Caki2 (cell line): ENCODE data around the gene ZDHHC14. TPM values are rescaled to one million over a fixed set of nuclear protein-coding genes. Genes with fewer than 3 reads are reported as not detected.
"Not testable (repeated sequence)": the region's sequence is repeated elsewhere in the genome, so short reads cannot be mapped to it uniquely, and the experiment has no call there.

Experiments
- DNase-seq: peaks from one replicate; pipeline ENCODE4 v3.0.0-alpha.2; 2015; ENCODE audit warnings: low read depth
- in situ Hi-C: cut with HindIII; loops from 2 replicates; pipeline ENCODE4 v1.10.0; 2016; ENCODE audit warnings: low sequenced_read_pairs, low pct_unique_long_range_greater_than_20kb, mixed read lengths
- total RNA-seq: library from RNA; depleted of rRNA; stranded (reverse); fragments of >200 nt; shearing (Covaris generic); gene quantifications from 2 replicates; pipeline ENCODE4 v1.2.3, GENCODE V29; 2014; ENCODE audit warnings: low replicate concordance

ZDHHC14 gene
- total RNA-seq, 1 experiment from 2014 or later, result 9.8 TPM

DNA sequence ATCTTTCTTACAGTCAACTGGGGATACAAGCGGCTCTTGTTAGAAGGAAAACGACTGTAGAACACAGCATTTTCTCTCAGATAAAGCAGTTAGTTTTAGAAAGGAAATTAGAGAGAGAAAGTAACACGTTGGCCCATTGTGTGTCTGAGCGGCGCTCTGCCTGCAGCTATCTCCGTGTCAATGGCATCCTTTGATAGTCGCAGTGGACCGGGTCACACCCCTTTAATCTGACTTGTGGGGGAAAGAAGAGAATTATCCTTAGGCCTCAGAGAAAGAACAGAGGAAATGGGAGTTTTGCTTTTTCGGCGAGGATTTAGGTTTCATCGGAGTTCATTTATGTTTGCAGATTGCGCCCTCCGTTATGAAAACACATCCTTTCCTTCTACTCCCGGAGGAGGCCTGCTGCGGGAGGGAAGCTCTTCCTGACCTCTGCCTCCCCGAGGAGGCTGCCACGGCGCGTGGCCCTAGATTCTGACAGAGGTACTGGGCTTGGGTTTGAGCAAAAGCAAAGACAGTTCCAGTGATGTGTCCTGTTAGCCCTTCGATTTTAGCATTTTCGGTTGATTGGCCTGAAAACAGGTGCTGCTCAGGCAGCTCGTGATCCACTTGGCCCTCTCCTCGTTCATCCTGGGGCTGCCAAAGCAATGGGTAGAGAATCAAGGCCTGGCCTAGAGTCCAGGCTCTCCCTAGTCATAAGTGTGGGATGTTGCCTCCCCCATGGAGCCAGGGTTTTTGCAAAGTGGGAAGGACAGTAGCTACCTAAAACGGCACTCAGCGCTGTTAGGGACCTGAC, 74.9 kb downstream of the ZDHHC14 start:
- in situ Hi-C loops, result no loop called here

GRCh38 chr6:157456524-157456829, 75.5 kb downstream of the ZDHHC14 start:
- in situ Hi-C loops, result no loop called here
- DNase-seq, result peak; percentile 42

More for the DNA sequence above, 74.9 kb downstream of the ZDHHC14 start:
- DNase-seq, result no peak

GRCh38 chr6:157457787-157458186, 76.8 kb downstream of the ZDHHC14 start:
- no peak for DNase-seq
- in situ Hi-C loops, result no loop called here

DNA sequence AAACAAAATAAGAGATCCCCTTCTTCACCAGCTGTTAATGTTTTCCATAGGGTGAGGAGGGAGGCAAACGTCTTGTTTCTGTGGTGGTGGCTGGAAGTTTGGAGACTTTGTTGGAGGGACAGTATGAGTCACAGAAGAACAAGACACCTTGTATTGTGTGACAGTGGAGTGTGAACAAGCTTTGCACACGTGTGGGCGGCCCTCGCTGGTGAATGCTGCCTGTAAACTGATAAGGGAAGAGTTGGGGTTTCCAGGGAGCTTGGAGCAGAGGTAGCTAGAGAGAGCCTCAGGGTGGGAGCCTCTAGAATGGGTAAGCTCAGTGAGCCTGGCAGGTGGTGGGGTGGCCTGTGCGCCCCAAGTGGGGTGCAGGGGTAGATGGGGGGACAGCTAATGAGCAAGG, 78.3 kb downstream of the ZDHHC14 start:
- in situ Hi-C loops, result no loop called here
- DNase-seq, result no peak

DNA sequence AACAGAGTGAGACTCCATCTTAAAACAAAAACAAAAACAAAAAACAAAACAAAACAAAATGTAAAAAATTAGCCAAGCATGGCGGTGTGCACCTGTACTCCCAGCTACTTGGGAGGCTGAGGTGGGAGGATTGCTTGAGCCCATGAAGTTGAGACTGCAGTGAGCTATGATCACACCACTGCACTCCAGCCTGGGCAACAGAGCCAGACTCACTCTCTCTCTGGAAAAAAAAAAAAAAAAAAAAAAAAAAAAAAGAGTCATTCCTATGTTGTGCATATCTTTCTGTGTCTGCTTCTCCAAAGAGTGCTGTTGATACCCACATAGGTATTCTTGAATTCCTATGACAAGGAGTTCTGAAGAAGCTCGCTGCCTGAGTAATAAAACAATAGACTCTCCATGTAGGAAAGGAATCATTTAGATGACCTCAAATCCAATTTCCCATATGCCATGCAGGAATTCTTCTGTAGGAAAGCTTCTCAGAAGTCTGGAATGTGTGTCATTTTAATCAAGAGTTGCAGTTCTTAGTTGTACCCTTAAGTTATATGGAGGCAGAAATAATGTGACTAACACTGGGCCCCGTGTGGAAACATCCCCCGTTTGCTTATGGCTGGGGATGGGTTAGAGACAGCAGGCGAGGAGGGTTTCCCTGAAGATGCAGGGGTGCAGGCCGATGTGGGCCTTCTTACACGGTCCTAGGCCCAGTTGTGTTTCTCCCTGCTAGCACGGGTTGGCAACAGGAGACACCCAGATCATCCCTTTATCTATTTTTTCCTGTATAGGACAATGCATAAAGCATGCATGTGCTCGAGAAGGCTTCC, 79.4 kb downstream of the ZDHHC14 start:
- DNase-seq, result no peak

GRCh38 chr6:157461000-157461915, 80.3 kb downstream of the ZDHHC14 start:
- in situ Hi-C loops, result no loop called here
- DNase-seq, result peak; percentile 46

More for the DNA sequence above, 79.4 kb downstream of the ZDHHC14 start:
- in situ Hi-C loops, result no loop called here

- no peak for DNase-seq
- in situ Hi-C loops, result no loop called here
Observed at GRCh38 chr6:157462956-157463742, 82.2 kb downstream of the ZDHHC14 start.

- DNase-seq, in situ Hi-C loops: not testable (repeated sequence)
Observed at GRCh38 chr6:157463743-157464135, 82.7 kb downstream of the ZDHHC14 start.

GRCh38 chr6:157464653-157465535, 83.9 kb downstream of the ZDHHC14 start:
- DNase-seq, result no peak
- in situ Hi-C loops, result no loop called here

DNA sequence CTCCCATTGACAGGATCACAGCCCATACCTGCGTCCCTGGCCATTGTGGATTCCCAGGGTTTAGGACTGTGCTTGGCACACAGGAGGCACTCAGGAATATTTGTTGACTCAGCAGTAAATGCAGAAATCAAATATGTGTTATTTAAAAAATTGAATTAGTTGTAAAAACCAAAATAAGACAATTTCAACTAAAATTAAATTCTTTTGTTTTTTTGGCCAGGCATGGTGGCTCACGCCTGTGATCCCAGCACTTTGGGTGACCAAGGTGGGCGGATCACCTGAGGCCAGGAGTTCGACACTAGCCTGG, 85.3 kb downstream of the ZDHHC14 start:
- no peak for DNase-seq
- in situ Hi-C loops, result no loop called here

DNA sequence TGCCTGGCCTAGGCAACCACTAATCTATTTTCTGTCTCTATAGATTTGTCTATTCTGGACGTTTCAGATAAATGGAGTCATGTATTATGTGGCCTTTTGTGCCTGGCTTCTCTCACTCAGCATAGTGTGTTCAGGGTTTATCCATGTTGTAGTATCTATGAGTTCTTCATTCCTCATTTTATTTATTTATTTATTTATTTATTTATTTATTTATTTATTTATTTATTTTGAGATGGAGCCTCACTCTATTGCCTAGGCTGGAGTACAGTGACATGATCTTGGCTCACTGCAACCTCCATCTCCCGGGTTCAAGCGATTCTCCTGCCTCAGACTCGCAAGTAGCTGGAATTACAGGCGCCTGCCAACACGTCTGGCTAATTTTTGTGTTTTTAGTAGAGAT, 86.3 kb downstream of the ZDHHC14 start:
- in situ Hi-C loops, DNase-seq: not testable (repeated sequence)

GRCh38 chr6:157468054-157468453, 87.1 kb downstream of the ZDHHC14 start:
- no peak for DNase-seq
- in situ Hi-C loops, result no loop called here

DNA sequence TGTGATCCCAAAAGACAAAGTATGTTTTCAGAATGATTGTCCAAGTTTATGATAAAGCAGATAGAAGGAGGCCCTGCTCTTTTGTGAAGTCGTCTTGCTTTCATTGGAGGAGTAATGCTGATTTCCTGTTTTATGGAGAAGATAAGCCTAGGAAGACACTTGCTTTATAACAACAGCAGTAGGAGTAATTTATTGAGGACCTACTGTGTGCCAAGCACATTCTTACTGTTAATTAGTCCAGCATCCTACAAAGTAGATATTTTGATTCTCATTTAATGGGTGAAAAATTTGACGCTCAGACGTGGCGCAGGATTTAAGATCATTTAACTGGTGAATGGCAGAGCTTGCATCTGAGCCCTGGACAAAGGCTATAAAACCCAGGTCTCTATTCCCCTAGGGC, 87.6 kb downstream of the ZDHHC14 start:
- DNase-seq, result no peak
- in situ Hi-C loops, result no loop called here

DNA sequence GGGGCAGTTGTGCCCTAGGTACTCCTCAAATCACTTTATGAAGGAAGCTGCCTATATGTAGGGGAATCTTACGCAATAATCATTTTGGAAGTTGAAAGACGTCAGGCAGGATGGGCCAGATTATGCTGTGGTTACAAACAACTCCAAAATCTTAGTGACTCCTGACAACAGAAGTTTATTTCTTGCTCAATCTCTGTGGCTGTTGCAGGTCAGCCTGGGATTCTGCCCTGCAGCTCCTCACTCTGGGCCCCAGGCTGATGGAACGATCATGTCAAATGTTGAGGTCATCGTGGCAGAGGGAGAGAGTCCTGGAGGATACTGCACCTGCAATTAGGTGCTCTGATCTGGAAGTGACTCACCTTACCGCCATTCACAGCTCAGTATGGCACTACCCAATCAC, 88.4 kb downstream of the ZDHHC14 start:
- in situ Hi-C loops, result no loop called here

GRCh38 chr6:157471077-157471686, 90.2 kb downstream of the ZDHHC14 start:
- in situ Hi-C loops, result no loop called here
- no peak for DNase-seq

More for the DNA sequence above, 88.4 kb downstream of the ZDHHC14 start:
- DNase-seq, result no peak

DNA sequence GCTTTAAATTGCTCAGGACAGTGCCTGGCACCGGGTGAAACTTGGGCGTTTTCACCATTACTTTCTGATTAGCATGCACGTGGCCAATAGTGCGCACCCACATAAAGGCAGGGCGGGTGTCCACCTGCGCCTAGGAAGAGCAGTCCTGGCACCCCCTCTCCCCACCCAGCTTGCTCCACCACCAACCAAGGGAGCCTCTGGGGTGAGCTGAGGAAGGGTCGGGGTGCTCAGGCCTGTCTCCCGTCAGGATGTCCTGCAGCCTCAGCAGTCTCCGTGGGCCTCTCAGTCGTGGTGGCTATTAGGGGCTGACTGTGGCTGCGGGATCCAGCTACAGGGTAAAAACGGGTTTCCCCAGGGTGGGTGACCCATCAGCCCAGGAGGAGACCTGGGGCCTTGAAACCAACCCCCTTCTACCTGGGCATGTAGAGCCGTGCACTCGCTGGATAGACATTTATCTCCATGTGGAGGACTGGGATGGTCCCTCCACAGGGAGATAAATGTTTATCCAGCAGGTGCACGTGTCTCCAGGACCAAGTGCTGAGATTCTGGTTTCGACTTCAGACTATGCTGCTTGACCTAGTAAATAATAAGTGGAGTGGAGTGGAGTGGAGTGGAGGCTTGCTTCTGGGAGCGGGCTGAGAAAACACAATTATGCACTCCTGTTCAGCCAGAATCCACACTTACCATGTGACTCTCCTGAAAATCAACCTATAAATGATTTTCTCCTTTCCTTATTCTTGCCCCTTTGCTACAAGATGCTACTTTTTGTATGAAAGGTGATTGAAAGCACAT, 91.1 kb downstream of the ZDHHC14 start:
- in situ Hi-C loops, result no loop called here
- no peak for DNase-seq
